ENCODE data around the gene PATJ.
"Not testable (repeated sequence)": the region's sequence is repeated elsewhere in the genome, so short reads cannot be mapped to it uniquely, and the experiment has no call there.

PATJ gene

DNA sequence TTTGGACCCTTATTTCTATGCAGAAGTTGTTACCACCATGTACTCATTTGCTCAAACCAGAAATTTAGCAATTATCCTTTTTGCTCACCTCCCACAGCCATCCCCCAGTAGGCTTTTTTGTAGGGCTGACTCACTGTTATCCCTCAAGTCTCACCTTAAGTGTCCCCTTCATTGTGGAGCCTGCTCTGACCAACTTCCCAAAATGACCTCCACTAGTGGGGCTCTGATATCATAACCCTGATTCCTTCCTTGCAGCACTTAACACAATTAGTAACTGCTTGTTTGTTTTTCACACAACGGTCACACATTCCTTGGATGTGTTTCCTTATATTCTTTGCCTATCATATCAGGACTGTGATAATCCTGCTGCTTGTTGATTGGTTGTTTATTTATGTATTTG is 76.7 kb downstream of the PATJ start:
- DNase-seq, result peak; percentile 19 to 50 (median 28)

DNA sequence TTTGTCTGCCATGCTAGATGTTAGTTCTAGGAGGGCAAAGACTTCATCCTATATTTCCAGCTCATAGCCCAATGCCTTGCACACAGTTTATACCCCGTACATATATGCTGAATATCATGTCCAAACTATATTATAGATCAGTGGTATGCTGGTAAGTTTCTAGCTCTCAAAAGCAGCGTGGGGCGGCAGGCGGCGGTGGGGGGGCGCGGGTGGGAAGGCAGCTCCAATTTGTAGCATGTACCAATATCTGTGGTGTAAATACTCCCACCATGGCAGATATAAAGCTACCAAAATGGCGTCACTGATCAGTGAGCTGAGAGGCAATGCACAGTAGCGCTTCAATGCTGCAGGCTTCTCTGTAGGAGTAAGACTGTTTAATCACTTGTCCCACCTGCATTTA is 77.1 kb downstream of the PATJ start:
- DNase-seq, result no peak

DNA sequence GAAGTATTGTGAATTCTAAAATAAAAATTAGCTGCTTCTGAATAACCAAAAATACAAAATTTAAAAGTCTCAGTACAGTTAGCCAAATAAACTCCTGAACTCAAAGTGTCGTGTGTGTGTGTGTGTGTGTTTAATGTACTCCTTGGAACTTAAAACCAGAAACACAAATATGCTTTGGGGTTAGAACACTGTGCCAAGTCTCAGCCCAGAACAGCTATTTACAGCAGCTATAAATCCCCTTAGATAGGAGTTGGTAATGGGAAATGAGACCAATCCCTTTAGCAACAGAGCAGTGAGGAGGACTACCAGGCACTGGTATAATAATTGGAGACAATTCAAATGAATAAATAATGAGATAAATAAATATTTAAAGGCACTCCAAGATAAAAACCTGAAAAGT is 83.1 kb downstream of the PATJ start:
- DNase-seq, result no peak

DNA sequence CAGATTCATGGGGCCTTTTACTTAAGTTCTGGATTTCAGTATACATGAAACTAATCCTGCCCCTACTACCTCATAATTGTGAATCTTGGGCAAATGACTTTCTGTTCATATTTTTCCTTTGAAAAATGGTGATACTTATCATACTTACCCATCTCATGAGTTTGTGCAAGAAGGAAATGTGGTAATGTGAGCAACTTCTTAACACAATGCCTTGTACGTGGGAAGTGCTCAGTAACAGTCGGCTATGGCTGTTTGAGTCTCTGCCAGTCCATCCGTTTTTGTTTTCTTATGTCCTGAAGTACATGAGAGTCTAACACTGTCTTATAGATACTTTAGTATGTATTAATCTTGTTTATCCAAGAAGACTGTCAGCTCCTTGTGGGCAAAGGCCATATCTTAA is 86.5 kb downstream of the PATJ start:
- peak; percentile 53 to 76 (median 62) for DNase-seq

DNA sequence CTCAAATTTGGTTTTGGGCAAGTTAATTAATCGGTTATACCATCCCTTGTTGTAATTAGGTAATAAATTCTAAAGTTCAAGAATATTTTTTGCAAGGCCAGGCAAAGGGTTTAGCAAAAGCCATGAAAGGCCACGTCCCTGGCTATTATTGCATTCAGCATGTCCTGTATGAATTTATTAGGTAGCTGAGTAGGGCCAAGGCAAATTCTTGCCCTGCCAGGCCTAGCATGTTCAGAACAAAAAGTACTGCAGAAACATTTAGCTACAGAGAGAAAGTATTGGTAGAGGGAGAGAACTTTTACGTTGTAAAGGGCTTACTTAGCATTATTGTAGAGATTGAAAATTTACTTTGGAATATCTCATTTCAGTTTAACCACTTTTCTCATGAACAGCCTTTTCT is 94.4 kb downstream of the PATJ start:
- no peak for DNase-seq

DNA sequence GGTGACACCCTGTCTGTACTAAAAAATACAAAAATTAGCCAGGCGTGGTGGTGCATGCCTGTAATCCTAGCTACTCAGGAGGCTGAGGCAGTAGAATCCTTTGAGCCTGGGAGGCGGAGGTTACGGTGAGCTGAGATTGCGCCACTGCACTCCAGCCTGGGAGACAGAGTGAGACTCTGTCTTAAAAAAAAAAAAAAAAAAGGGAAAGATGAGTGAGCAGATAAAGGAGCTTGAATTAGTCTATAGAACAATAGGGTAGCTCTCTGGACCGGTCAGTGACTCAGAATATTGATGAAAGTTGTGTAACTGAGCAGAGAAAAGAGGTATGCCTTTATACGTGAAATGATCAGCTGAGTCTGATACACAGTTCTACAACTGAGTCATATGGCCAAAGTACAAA is 95.3 kb downstream of the PATJ start:
- not testable (repeated sequence) for DNase-seq

DNA sequence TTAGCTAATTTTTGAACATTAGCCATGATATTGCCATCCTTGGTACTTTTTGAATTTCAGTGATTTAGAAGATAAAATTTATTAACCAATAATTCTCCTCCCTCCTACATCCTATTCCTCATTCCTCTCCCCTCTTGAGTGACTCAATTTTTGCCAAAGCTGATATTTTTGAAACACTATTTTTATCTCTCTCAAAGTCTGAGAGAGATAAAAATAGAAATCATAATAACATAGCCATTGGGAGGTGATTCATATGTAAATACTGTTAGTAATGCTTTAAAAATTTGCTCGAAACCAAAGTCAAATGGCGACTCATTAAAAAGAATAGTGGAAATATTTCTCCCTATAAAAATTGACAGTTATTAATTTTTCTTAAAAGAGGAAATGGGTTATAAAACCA is 97.4 kb downstream of the PATJ start:
- DNase-seq, result peak in 1 of 4 experiments; percentile 4

DNA sequence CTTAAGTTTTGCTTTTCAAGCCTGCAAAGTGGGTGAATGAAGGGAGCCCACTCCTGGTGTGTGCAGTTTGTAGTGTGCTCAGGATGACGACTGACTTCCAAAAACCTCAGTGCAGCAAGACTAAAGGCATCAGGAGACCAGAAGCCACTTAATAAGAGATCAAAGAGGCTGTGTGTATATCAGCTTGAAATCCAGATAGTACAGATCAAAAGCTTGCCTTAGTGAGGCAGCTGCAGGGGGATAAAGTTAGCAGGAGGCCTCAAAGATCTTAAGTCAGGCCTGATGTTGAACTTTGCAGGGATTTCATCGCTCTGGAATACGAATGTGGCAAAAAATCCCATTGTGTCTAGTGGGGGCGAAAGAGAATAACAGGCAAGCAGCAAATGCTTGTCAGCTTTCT is 99.8 kb downstream of the PATJ start:
- DNase-seq, result no peak

DNA sequence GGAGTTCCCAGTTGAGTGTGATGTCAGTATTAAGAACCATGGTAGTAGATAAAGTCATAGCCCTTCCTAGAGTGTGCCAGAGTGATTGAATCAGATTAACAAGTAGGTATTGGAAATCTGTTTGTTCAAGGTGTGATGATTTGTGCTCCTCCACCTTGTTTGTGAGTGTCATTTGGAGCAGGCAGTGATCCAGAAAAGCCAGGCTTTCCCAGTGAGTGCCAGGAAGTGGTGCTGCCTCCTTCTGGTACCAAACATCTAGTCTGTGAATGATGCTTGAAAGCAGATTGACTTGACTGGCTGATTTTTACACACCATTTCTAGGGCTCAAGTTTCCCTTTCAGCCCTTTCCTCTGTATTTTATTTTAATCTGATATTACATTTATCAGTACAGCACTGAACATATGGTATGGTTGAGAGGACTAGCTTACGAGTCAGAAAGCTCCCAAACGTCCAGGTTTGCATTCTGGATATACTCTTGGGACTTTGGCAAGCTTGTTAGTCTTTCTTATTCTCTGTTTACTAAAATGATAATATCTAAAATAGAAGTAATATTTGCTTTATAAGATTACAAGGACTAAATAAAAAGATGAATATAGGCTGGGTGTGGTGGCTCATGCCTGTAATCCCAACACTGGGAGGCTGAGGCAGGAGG is 100.7 kb downstream of the PATJ start:
- peak in 2 of 4 experiments; percentile 17 to 20 for DNase-seq

DNA sequence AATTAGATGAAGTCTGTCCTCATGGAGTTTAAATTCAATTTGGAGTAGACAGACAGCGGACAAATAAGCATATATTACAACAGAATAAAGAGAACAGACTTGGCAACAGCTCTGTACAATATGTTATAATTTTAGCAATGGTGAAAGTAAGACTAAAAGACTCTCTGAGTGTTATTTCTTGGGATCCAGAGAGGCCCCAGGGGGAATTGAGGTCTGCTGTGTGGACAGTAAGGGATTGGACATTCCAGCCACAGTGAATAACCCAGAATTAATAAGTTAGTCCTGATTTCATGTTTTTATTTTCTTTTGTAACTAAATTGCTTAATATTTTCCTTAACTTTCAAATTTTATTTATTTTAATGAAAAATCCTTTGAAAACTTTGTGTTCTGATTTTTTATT is 101.7 kb downstream of the PATJ start:
- no peak for DNase-seq

DNA sequence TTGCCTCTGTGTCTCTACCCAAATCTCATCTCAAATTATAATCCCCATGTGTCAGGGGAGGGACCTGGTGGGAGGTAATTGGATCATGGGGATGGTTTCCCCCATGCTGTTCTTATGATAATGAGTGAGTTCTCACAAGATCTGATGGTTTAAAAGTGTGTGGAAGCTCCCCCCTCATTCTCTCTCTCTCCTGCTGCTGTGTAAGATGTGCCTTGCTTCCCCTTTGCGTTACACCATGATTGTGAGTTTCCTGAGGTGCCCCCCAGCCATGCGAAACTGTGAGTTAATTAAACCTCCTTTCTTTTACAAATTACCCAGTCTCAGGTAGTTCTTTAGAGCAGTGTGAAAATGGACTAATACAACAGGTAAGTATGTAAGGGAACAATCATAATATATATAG is 102.4 kb downstream of the PATJ start:
- not testable (repeated sequence) for DNase-seq

DNA sequence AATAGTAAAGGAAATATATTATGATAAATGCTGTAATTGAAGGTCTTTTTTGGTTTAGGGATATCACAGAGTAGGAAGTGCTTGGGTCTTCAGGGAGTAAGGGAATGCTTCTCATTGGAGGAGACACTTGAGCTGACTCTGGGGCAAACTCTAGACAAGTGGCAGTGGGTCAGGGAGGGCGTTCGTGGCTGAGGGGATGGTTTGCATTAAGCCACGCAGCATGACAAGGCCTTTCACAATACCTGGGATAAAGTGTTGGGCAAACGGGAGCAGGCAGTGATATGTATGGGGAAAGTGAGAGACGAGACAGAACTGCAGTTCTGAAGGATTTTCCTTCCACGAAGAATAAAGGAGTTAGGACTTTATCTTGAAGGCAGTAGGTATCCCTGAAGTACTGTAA is 109.0 kb downstream of the PATJ start:
- DNase-seq, result no peak

DNA sequence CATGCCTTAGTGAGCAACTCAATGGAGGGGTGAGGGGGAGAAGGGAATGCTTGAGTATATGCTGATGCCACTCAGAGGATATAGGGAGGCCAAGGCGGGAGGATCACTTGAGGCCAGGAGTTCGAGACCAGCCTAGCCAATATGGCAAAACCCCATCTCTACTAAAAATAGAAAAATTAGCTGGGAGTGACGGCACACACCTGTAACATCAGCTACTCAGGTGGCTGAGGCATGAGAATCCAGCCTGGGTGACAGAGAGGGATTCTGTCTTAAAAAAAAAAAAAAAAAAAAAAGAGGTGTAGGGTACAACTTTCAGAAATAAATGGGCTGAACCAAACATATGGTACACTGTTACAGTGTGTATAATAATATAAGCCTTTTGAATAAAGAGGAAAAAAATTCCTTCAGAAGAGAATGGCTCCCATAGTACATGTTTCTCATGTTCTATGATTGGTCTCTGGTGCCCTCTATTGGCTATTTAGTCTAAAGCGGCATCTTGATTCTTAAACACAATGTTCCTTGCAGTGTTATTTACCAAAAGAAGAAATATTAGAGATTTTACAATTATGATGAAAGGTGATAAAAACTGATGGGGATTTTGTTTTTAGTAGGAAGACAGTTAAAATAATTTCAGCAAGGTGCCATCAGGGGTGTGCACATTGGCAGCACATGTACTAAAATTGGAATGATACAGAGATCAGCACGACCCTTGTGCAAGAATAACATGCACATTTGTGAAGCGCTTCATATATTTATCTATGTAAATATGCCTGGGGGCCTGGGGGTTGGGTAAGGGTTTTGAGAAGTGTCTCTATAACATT is 109.8 kb downstream of the PATJ start:
- DNase-seq, result peak; percentile 60 to 89 (median 72)

DNA sequence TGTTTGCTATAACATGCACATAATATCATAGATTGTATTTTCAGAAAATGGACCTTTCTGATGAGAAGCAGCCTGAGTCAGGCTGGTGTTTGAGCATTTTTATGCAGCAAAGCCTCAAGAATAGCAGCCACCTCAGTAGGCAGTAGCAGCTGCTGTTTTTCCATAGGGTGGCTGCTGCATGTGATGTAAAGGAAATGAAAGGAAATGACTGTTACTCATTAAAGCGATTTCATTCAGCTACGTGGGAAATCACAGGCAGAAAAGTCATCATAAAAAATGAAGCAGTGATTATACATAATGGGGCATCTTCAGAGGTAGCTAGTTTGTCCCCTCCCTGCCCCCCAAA is 110.4 kb downstream of the PATJ start:
- no peak for DNase-seq

DNA sequence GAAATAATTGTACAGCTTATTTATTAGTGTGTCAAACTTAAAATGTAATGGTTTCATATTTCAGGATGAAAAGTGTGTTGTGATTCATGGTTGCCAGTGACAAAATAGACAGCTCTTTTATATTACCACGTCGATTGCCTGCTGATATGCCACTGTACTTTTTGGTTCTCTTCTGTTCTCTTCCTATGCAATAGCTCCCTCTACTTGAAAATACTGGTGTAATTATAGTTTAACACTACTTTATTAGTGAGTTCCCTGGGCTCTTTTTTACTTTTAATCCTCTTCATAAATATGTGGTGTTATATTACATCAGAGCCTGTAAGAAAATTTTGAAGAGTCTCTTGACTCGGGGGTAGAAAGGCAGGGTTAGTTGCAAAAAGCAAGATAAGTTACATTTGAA is 111.3 kb downstream of the PATJ start:
- peak in 2 of 4 experiments; percentile 27 to 31 for DNase-seq

DNA sequence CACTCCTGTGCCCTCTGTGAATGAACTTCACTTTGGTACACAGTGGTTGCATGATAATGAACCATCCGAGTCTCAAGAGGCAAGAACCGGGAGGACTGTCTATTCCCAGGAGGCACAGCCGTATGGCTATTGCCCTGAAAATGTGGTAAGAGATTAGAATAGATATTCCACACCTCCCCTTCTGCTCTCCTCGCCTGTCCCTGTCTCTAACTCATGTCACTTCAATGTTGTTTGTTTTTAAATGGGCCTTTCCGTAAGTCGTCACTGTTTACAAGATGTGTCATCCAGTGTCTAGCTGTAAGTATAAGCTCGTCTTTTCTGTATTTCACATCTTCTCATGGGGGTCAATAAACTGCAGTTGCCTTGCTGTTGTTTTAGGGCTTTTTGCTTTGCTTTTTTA is 122.2 kb downstream of the PATJ start:
- DNase-seq, result no peak

DNA sequence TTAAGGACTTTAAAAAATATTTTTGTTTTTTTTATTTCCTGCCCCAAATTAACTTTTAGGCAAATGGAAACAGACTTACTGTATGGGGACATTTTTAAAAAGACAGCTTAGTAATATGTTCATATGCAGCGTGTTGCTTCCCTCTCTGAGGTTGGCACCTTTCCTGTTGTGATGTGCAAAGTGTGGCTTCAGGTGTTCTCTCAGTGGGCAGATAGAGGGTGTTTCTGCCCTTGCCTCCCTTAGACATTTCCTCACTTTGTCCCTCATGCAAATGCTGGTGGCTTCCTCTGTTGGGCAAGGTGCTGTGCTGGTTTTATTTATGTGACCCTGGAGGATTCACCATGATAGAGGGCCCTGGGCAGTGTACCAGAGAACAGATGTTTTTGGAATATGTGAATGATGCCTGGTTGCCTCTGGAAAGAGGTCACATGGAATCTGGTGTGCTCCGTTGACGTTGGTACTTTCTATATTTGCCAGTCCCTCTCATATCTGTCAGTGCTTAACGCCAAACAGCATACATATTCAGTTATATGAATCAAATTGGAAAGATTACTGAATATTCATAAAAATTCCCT is 123.5 kb downstream of the PATJ start:
- DNase-seq, result no peak

DNA sequence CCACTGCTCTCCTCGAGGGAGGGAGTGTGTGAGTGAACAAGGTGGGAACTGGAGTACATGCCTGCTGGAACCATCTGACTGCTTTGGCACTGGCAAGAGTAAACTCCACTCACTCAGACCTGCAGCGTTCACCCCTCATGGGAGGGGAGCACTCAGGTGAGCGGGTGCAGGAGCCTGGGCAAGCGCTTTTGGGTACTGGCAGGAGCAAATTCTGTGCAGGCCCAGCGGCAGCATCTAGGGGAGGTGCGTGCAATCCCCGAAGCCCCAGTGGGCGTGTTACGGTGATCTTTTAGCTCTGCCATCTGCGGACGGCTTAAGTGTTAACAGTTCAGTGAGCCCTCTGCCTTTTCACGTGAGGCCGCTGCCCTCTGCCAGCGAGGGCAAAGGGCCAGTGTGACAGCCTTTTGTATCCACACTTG is 127.4 kb downstream of the PATJ start:
- DNase-seq, result no peak

DNA sequence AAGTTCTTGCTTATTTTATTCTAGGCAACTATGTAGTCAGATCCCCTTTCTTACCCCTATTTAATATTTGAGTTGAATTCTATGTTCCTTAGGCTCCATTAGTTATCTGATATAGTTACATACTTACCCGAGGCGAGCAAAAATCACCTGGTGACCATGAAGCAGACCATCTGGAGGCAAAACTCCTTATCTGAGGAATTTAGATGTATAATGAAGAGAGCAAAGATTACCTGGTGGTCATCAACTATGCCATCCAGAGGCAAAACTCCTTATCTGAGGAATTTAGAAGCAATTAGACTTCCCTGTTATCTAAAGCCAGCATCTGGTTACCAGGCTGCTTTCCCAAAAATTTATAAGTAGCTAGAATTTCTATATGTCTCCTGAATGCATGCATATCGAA is 129.9 kb downstream of the PATJ start:
- DNase-seq, result no peak

DNA sequence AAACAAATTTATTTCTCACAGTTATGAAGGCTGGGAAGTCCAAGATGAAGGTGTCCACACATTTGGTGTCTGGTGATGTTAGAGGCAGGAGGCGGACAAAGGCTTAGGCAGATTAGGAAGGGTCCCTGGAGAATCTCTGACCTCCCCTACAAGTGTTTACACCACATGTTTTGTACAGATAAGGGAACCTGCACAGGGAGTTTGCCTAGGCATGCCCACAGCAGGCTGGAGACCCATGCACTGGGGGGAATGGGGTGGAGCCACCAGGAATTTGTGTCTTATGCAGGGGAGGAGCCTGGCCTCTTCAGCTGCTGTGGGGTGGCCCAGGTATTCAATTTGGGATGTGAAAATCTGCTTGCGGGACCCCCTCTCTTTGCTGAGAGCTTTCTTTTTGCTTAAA is 131.3 kb downstream of the PATJ start:
- DNase-seq, result no peak

DNA sequence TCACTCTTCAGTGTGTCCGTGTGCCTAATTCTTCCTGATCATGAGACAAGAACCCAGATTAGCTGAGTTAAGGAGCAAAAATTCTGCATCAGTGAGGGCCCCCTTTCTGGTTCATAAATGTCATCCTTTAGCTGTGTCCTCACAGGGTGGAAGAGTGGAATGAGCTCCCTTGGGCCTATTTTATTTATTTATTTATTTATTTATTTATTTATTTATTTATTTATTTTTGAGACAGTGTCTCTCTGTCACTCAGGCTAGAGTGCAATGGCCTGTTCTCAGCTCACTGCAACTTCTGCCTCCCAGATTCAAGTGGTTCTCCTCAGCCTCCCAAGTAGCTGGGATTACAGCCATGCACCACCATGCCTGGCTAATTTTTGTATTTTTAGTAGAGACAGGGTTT is 131.7 kb downstream of the PATJ start:
- DNase-seq, result no peak

DNA sequence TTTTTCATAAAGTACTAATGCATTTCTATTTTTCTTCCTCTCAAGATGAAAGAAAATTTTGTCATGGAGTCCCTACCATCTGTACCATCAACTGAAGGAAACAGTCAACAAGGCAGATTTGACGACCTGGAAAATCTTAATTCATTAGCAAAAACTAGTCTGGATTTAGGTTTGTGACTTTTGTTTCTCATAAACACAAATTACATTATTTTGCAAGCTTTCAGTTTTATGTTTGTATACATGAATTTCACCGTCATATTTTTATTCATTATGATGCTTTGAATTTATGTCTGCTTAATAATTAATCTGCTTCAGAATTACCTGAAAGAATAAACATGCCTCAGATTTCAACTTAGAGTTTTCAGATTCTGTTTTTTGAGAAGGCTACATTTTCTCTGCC is 132.9 kb downstream of the PATJ start:
- DNase-seq, result no peak

DNA sequence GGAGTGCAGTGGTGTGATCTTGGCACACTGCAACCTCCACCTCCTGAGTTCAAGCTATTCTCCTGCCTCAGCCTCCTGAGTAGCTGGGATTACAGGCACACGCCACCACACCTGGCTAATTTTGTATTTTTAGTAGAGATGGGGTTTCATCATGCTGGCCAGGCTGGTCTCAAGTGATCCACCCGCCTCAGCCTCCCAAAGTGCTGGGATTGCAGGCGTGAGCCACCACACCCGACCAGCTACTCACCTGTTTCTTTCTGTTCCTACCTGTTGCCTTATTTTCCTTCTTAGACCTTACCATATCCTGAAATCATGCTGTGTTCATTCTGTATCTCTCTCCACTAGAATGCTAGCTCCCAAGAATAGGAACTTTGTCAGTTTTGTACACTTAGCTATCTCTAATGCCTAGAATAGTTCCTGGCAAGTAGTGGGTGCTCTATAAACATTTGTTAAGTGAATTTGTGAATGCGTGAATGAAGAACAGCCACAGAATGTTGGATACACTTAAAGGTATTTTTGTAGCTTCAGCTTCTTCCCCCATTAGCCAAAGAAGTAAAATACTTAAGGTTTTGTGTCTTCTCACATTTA is 137.7 kb downstream of the PATJ start:
- DNase-seq, result not testable (repeated sequence)
